SH-SY5Y (cell line): ENCODE data around the gene NARS2.

Experiments used
- GATA2 ChIP-seq: IDR thresholded peaks from 2 replicates; pipeline ENCODE4 v1.6.1; 2011; ENCODE audit warnings: mild to moderate bottlenecking, low read depth, low read length
- GATA3 ChIP-seq: IDR thresholded peaks from 2 replicates; pipeline ENCODE4 v1.6.1; 2011; ENCODE audit warnings: low read depth, mild to moderate bottlenecking, low read length, moderate library complexity

DNA sequence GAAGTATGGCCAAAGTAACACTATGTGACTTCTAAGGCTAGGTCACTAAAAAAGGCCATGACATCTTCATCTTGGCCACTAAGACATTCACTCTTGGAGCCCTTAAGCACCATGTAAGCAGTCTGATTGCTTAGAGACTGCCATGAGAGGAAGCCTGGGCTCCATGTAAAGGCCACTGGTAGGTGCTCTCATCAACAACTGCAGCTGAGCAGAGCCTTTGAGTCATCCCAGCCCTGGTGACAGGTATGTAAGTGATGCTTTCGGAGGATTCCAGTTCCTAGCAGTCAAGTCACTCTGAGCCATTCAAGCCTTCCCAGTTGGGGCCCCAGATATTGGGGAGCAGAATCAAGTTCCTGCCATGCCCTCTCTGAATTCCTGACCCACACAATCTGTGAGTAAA is 183.2 kb downstream of the NARS2 start:
- TF ChIP-seq GATA2 (no peak), GATA3 (no peak)
